Uterus (tissue), 2 donors: ENCODE results near the gene PRSS27.
"Not testable (repeated sequence)": the region's sequence is repeated elsewhere in the genome, so short reads cannot be mapped to it uniquely, and the experiment has no call there.

Experiments
- CTCF ChIP-seq, 4 experiments: fragments of 200-600 bp in 2 of 4; fragments of 450-650 bp in 2 of 4; sonication (generic) in 2 of 4; IDR thresholded peaks; one replicate each; pipeline ENCODE4 v1.5.1; 2016 to 2019; ENCODE audit warnings: antibody characterized with exemption in 4 of 4, mild to moderate bottlenecking in 2 of 4, moderate library complexity in 1 of 4
- POLR2A ChIP-seq, 2 donors: fragments of 450-650 bp; IDR thresholded peaks; one replicate each; pipeline ENCODE4 v1.6.1; 2016; ENCODE audit warnings: antibody characterized with exemption in 2 of 2, mild to moderate bottlenecking in 1 of 2, moderate library complexity in 1 of 2

GRCh38 chr16:2670017-2670416, 50.0 kb downstream of the PRSS27 start:
- TF ChIP-seq POLR2A (IDR thresholded peaks at IDR 0.05): not testable (repeated sequence)
- TF ChIP-seq CTCF (IDR thresholded peaks at IDR 0.05): peak; percentile 64 to 79 (median 74)
